GM13977 (cell line): ENCODE measurements around the gene KCNE2.

Experiments used
- DNase-seq: peaks from one replicate; pipeline ENCODE4 v3.0.0; 2012; ENCODE audit warnings: low spot score
- CTCF ChIP-seq: IDR thresholded peaks from 2 replicates; pipeline ENCODE4 v1.5.1; 2012; ENCODE audit warnings: mild to moderate bottlenecking, control low read depth; ENCODE audit not compliant: insufficient read depth; ENCODE audit errors: extremely low read depth, missing control alignments
- in situ Hi-C: fragments of 300-500 bp; cut with MboI; formaldehyde crosslinking; loops from one replicate; pipeline ENCODE4 v1.12.0; 2022; ENCODE audit warnings: low sequenced_read_pairs, low pct_unique_long_range_greater_than_20kb, mixed read lengths, inconsistent platforms; ENCODE audit not compliant: unreplicated experiment

The KCNE2 gene

GRCh38 chr21:34363733-34364132 lies at the start of gene KCNE2:
TSS of gene KCNE2 (plus strand) at chr21:34364006. CDS start at chr21:34370479, 6,473 bp downstream.
- DNase-seq = no peak
- no peak for TF ChIP-seq CTCF
- in situ Hi-C loops = no loop called here

GRCh38 chr21:34319585-34319984 lies 44.2 kb upstream of the KCNE2 start:
- in situ Hi-C loops = no loop called here
- no peak for TF ChIP-seq CTCF
- DNase-seq = no peak

- TF ChIP-seq CTCF = no peak
- DNase-seq = no peak
- in situ Hi-C loops = no loop called here
Measured at GRCh38 chr21:34320011-34320410, 43.8 kb upstream of the KCNE2 start.

GRCh38 chr21:34330055-34330454 lies 33.8 kb upstream of the KCNE2 start:
- no peak for DNase-seq
- no peak for TF ChIP-seq CTCF
- in situ Hi-C loops = no loop called here

- no peak for TF ChIP-seq CTCF
- no peak for DNase-seq
- in situ Hi-C loops = no loop called here
Measured at GRCh38 chr21:34331726-34332125, 32.1 kb upstream of the KCNE2 start.

- no peak for TF ChIP-seq CTCF
- no peak for DNase-seq
- in situ Hi-C loops = no loop called here
Measured at GRCh38 chr21:34332347-34332746, 31.5 kb upstream of the KCNE2 start.
